KMS-11 (cell line): ENCODE data around the gene NOP56.

ENCODE experiments used
- H2AFZ ChIP-seq: fragments of 200-600 bp; sonication (generic); 2 replicates; pipeline ENCODE4 v1.6.1; 2016; ENCODE audit warnings: antibody characterized with exemption, mixed run types, low read depth
- H3K27ac ChIP-seq: fragments of 200-600 bp; sonication (generic); 2 replicates; pipeline ENCODE4 v1.6.1; 2016; ENCODE audit warnings: mild to moderate bottlenecking, mixed run types
- H3K27me3 ChIP-seq: fragments of 200-600 bp; sonication (generic); 2 replicates; pipeline ENCODE4 v1.6.1; 2017; ENCODE audit warnings: mild to moderate bottlenecking, low read depth, mixed run types, moderate library complexity; ENCODE audit not compliant: insufficient read depth
- H3K36me3 ChIP-seq: fragments of 200-600 bp; sonication (generic); 2 replicates; pipeline ENCODE4 v1.6.1; 2017; ENCODE audit warnings: mild to moderate bottlenecking, mixed run types; ENCODE audit not compliant: insufficient read depth
- H3K4me1 ChIP-seq: fragments of 200-600 bp; sonication (generic); 2 replicates; pipeline ENCODE4 v1.6.1; 2016; ENCODE audit warnings: mild to moderate bottlenecking, low read depth, mixed run types; ENCODE audit not compliant: poor library complexity, severe bottlenecking
- H3K4me2 ChIP-seq: fragments of 200-600 bp; sonication (generic); 2 replicates; pipeline ENCODE4 v1.7.0; 2016; ENCODE audit warnings: mild to moderate bottlenecking, mixed run types
- H3K4me3 ChIP-seq: fragments of 200-600 bp; sonication (generic); IDR thresholded peaks from 2 replicates; pipeline ENCODE4 v1.6.1; 2017; ENCODE audit warnings: low read depth, low read length, mixed read lengths; ENCODE audit not compliant: insufficient read depth
- H3K79me2 ChIP-seq: fragments of 200-600 bp; sonication (generic); 2 replicates; pipeline ENCODE4 v1.6.1; 2016; ENCODE audit warnings: low read depth, mixed run types; ENCODE audit not compliant: insufficient read depth
- H3K9ac ChIP-seq: fragments of 200-600 bp; sonication (generic); 2 replicates; pipeline ENCODE4 v1.6.1; 2016; ENCODE audit warnings: mild to moderate bottlenecking, mixed run types
- H4K20me1 ChIP-seq: fragments of 200-600 bp; sonication (generic); 2 replicates; pipeline ENCODE4 v1.6.1; 2016; ENCODE audit warnings: mild to moderate bottlenecking, mixed run types; ENCODE audit not compliant: insufficient read depth
- CTCF ChIP-seq: fragments of 200-600 bp; sonication (generic); conservative IDR thresholded peaks from 2 replicates; pipeline ENCODE4 v1.6.1; 2017; ENCODE audit warnings: low read depth, mild to moderate bottlenecking, antibody characterized with exemption, low read length, moderate library complexity, mixed read lengths

Gene NOP56

GRCh38 chr20:2688041-2688591 lies 35.7 kb downstream of the NOP56 start:
- no peaks in the 10 kb centered on the region for H3K36me3 ChIP-seq
- H3K4me2 ChIP-seq, result no peak overlapping the region
- no peak overlapping the region for H3K27ac ChIP-seq
- no peak overlapping the region for H3K4me3 ChIP-seq
- no peak overlapping the region for H2AFZ ChIP-seq
- H3K9ac ChIP-seq, result no peak overlapping the region
- no peaks in the 10 kb centered on the region for H3K4me1 ChIP-seq
- no peaks in the 10 kb centered on the region for H3K27me3 ChIP-seq
- peak; percentile 37; the same call in 1 of the 2 replicates for TF ChIP-seq CTCF
- H4K20me1 ChIP-seq, result no peaks in the 10 kb centered on the region
- H3K79me2 ChIP-seq, result no peaks in the 10 kb centered on the region

DNA sequence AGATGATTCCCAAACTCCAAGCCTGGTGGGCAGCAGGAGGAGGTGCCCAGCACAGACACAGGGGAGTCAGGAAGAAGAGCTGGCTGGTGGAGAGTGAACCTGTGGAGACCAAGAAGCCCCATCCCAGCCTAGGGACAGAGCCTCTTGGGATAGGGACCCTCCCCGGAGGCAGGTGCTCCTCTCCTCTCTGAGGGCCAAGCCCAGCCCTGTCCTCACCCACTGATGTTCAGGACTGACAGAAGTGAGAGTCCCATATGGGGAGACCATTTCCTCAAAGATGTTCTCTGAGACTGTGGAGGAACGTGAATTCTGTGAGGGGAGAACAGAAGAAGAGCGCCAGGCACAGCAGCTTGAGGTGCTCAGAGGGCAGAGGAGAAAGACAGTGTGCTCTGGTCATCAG lies 37.8 kb downstream of the NOP56 start:
- H3K27me3 ChIP-seq, result no peaks in the 10 kb centered on the region
- H4K20me1 ChIP-seq, result no peaks in the 10 kb centered on the region
- no peak overlapping the region for H3K9ac ChIP-seq
- no peak for TF ChIP-seq CTCF
- no peak overlapping the region for H2AFZ ChIP-seq
- no peak overlapping the region for H3K27ac ChIP-seq
- H3K36me3 ChIP-seq, result no peaks in the 10 kb centered on the region
- no peak overlapping the region for H3K4me3 ChIP-seq
- no peak overlapping the region for H3K4me2 ChIP-seq
- H3K79me2 ChIP-seq, result no peaks in the 10 kb centered on the region
- H3K4me1 ChIP-seq, result no peaks in the 10 kb centered on the region

DNA sequence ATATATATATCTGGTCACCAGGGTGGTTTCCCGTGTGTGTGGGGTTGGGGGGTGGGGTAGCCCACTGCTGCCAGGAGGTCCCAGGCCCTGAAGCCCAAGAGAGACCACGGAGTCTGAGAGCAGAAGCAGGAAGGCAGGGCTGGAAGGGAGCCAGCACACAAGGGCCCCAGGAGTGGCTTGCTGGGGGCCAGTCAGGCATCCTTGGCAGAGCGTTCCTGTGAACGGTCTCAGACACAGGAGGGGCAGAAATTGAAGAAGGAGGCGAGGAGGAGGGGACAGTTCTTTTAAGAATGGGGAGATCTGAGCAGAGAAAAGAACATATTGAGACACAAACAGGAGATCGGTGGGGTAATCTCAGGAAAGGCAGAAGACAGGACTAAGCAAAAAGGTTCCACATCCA lies 38.3 kb downstream of the NOP56 start:
- H3K27ac ChIP-seq, result no peak overlapping the region
- no peaks in the 10 kb centered on the region for H3K4me1 ChIP-seq
- H3K27me3 ChIP-seq, result no peaks in the 10 kb centered on the region
- H3K9ac ChIP-seq, result no peak overlapping the region
- no peak overlapping the region for H2AFZ ChIP-seq
- no peaks in the 10 kb centered on the region for H3K79me2 ChIP-seq
- no peaks in the 10 kb centered on the region for H3K36me3 ChIP-seq
- TF ChIP-seq CTCF, result no peak
- H3K4me2 ChIP-seq, result no peak overlapping the region
- no peaks in the 10 kb centered on the region for H4K20me1 ChIP-seq
- no peak overlapping the region for H3K4me3 ChIP-seq

DNA sequence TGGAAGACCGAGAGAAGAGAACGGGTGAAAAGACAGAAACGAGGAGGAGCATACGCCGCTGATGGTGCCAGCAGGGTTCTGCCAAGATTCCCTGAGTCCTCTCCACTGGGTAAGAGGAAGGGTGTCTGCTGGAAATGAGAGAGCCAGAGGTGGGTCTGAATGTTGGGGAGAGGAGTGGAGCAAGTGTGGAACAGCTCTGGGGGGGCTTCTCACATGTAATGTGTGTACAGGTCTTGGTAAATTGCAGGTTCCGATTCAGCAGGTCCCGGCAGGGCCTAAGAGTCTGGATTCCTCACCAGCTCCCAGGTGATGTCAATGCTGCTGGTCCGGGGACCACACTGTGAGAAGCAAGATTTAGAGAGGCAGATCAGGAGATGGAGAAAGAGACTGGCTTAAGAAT lies 38.7 kb downstream of the NOP56 start:
- Histone ChIP-seq H3K27ac (no peak overlapping the region), H3K27me3 (no peaks in the 10 kb centered on the region), H4K20me1 (no peaks in the 10 kb centered on the region), H3K4me2 (no peak overlapping the region), H3K4me1 (no peaks in the 10 kb centered on the region), H2AFZ (no peak overlapping the region), H3K9ac (no peak overlapping the region), H3K79me2 (no peaks in the 10 kb centered on the region), H3K36me3 (no peaks in the 10 kb centered on the region), H3K4me3 (no peak overlapping the region)
- TF ChIP-seq CTCF, result no peak
